HG03565 (cell line): ENCODE data around the gene CD86.
"Not testable (repeated sequence)": the region's sequence is repeated elsewhere in the genome, so short reads cannot be mapped to it uniquely, and the experiment has no call there.

Experiments used
- ATAC-seq: cut with Tn5 transposase; IDR thresholded peaks from one replicate; pipeline ENCODE4 v1.9.1; 2021; ENCODE audit warnings: mild to moderate bottlenecking, moderate library complexity; ENCODE audit not compliant: unreplicated experiment

Gene CD86

GRCh38 chr3:122055215-122055614 is at the start of gene CD86:
CD86 (plus strand) TSS chr3:122055362; CDS start chr3:122055490, 128 bp downstream.
- peak; percentile 98 for ATAC-seq

GRCh38 chr3:122006267-122006666 is 48.9 kb upstream of the CD86 start:
- ATAC-seq: no peak

GRCh38 chr3:122008166-122008565 is 47.0 kb upstream of the CD86 start:
- ATAC-seq: no peak

GRCh38 chr3:122010506-122010905 is 44.7 kb upstream of the CD86 start:
- ATAC-seq: no peak

- no peak for ATAC-seq
Observed at GRCh38 chr3:122011396-122011795, 43.8 kb upstream of the CD86 start.

DNA sequence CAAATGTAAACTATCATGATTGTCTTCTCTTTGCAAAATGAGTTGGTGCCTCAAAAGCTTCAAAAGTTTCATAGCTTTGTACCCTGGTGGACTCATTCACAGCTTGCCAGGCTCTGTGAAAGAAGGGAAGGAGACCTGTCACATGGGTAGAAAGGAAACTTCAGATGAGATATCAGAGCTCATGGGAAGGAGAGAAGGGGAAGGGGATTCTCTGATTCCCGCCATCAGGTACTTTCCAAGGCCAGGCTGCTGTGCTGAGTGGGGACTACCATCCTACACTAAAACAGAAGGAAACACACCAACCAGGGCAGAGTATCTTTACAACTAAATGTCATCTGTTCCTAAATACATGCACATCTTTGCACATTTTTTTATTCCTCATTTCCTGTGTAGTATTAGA is 42.3 kb upstream of the CD86 start:
- ATAC-seq: no peak

GRCh38 chr3:122013448-122013925 is 41.7 kb upstream of the CD86 start:
- no peak for ATAC-seq

GRCh38 chr3:122014741-122015140 is 40.4 kb upstream of the CD86 start:
- peak; percentile 83 for ATAC-seq

DNA sequence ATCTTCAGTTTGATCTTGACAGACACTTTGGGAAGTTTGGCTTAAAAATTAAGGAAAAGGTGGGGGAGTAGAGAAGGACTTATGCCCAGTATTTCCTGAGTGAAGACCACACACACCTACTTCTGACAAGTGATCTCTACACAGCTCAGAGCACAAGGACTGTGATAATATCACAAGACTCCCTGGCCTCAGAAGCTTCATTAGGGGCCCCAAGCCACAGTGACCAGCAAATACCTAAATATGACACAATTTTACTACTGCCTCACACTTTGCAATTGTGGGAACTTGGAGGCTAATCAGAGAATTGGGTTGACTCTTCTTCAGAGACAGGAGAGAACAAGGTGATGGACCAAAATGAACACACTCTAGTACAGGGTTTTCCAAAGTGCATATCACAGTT is 35.7 kb upstream of the CD86 start:
- ATAC-seq: no peak

- no peak for ATAC-seq
Observed at GRCh38 chr3:122021037-122021436, 34.1 kb upstream of the CD86 start.

DNA sequence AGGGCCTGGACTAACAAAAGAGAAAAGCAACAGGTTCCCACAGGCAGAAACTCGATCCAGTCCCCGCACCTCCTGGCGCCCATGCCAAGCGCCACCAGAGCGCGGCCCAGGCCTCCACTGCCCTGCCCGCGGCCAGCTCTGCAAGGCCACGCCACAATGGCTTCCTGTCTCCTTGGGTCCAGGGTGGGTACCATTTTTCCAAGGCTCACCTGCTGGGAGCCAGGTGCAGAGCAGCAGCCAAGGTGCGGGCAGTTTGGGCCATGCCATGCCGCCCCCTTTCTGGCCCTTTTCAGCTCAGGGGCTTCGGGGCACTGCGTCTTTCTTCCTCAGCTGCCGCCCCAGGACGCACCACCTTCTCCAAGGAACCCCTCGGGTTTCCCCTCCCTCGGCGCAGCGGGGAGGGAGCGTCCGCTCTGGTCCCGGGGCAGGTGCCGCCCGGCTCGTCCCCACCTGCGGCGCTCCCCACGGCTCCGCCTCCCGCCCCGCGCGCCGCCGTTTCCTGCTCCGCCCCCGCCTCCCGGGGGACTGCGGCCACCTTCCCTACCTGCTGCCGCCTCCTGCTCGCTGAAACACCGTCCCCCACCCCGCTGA is 33.3 kb upstream of the CD86 start, which contains the start of gene ILDR1:
ILDR1 (minus strand) TSS at position 437 of the 591 bp plus-strand sequence; CDS start at position 267, 170 bp downstream.
- ATAC-seq: no peak

DNA sequence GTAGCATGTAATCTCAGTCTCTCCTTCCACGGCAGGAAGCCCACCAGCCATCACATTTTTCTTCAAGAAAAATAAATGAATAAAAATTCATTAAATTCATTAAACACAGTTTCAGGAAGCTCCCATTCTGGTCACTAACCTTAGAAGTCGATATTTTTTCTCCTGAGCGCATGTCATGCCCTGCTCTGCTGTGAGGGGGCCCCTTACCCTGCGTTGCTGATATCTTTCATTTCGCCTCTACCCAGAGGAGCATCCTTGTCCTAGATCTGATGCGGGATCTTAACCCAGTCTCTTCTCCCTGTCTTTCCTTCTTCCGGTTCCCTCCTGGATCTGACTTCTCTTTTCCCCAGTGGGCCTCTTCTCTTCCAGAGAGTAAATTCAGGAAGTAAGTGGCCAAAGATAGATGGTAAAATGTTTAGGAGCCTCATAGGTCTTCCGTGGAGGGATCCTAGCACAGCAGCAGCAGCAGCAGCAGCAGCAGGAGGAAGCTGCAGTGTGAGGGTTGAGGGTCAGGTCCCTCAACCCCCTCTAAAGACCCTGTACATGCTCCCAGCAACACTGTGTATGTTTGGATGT is 31.7 kb upstream of the CD86 start:
- no peak for ATAC-seq

GRCh38 chr3:122024800-122025199 is 30.4 kb upstream of the CD86 start:
- no peak for ATAC-seq

DNA sequence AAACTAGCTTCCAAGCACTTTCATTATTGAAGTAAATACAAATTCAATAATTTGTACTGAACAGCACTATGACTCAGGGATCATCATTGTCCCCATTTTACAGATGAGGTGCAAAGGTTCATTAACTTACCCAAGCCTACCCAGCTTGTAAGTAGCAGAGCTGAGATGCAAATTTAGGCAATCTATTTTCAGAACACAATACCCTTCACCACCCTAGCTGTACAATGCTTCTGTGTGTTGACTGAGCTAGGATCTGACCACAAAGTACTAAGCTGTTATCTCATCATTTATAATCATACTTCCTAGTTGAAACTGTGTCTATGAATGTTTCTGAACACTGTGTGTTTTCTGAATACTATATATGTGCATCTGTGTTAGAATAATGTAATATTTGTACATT is 29.9 kb upstream of the CD86 start:
- peak; percentile 92 for ATAC-seq

DNA sequence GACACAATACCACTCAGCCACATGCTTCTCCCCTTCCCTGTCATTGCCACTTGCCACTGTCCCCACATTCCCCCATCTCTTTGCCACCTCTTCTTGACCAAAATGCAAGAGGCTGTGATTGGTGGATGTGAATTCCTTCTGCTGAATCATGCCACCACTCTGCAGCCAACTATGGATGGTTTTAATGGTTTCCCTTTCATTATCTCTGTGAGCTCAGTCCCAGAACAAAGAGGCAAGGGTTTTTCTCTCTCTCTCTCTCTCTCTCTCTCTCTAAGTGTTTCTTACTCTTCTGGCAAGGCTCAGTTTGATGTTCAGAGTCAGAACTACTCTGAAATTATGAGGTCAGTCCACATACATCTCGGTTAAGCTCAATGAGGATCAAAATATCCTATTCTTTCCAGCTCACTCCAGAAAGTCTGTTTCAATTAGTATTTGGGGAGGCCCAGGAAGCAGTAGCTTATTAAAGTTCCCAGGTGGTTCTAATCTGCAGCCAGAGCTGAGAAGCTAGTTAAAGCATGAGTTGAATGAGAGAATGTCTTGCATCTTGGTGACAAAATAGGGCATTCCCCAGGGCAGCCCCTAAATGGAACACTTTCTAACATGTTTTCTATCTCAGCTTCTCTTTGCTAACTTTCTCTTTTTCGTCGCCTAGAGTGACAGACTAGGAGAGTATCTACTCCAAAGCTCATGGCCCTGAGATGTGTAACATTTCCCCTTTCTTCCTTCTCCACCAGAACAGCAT is 24.6 kb upstream of the CD86 start:
- peak; percentile 54 for ATAC-seq

GRCh38 chr3:122031123-122031468 is 24.1 kb upstream of the CD86 start:
- ATAC-seq: peak; percentile 20

DNA sequence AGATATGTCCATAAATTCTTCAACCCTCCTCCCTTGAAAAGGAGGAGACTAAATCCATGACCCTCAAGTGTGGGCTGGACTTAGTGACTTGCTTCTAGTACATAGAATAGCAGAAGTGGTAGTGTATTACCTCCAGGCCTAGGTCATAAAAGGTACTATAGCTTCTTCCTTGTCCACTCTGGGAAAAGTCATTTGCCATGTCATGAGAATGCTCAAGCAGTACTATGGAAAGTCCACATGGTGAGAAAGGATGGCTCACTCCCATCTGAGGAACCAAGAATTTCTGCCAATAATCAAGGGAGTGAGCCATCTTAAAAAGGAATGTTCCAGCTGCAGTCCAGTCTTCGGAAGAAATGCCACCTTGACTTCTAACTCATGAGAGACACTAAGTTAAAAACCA is 22.6 kb upstream of the CD86 start:
- no peak for ATAC-seq

- no peak for ATAC-seq
Observed at GRCh38 chr3:122033023-122033422, 22.1 kb upstream of the CD86 start.

DNA sequence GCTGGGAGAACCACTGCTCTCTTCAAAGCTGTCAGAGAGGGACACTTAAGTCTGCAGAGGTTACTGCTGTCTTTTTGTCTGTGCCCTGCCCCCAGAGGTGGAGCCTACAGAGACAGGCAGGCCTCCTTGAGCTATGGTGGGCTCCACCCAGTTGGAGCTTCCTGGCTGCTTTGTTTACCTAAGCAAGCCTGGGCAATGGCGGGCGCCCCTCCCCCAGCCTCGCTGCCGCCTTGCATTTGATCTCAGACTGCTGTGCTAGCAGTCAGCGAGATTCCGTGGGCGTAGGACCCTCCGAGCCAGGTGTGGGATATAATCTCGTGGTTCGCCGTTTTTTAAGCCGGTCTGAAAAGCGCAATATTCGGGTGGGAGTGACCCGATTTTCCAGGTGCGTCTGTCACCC is 7.9 kb upstream of the CD86 start:
- not testable (repeated sequence) for ATAC-seq

DNA sequence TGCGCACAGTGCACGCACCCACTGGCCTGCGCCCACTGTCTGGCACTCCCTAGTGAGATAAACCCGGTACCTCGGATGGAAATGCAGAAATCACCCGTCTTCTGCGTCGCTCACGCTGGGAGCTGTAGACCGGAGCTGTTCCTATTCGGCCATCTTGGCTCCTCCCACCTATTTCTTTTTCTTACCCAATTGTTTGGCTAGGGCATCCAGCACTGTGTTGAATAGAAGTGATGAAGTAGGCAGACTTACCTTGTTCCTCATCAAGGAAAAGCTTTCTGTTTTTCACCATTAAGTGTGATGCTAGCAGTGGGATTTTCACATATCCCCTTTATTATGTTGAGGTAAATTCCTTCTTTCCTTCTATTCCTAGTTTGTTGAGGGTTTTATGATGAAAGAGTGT is 7.4 kb upstream of the CD86 start:
- ATAC-seq: not testable (repeated sequence)

GRCh38 chr3:122052968-122053367 is 2.2 kb upstream of the CD86 start:
- ATAC-seq: no peak

DNA sequence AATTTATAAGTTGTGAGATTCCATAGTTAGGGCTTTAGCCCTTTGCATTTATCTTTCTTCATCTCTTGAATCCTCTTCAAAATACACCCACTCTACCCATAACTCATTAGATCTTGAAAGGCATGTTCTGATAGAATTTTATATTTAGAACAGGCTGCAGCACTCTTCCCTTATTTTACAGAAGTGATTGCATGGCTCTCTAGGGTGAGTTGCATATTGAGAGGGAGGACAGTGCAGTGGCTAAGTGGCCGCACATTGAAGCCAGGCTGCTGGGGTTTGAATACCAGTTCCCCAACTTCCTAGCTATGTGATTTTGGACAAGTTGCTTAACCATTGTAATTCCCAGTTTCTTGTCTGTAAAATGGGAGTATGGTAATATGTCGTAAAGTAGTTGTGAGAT is 2.5 kb downstream of the CD86 start:
- no peak for ATAC-seq
